SK-N-SH treated with all-trans-retinoic acid at 6 μM for 48 hours (cell line): ENCODE measurements around the gene PNLDC1.

Source experiments
- CSDC2 ChIP-seq: fragments of 250-450 bp; sonication (Bioruptor Pico); IDR thresholded peaks from 2 replicates; pipeline ENCODE4 v1.5.0; 2020; ENCODE audit warnings: mild to moderate bottlenecking, moderate library complexity
- CSRNP3 ChIP-seq: fragments of 250-450 bp; sonication (Bioruptor Pico); IDR thresholded peaks from 2 replicates; pipeline ENCODE4 v1.5.1; 2021; ENCODE audit warnings: mild to moderate bottlenecking, moderate library complexity
- OSR1 ChIP-seq: fragments of 250-450 bp; sonication (Bioruptor Pico); IDR thresholded peaks from 2 replicates; pipeline ENCODE4 v1.8.0; 2022; ENCODE audit warnings: moderate library complexity, mild to moderate bottlenecking, inconsistent platforms
- PATZ1 ChIP-seq: fragments of 250-450 bp; sonication (Bioruptor Pico); IDR thresholded peaks from 2 replicates; pipeline ENCODE4 v1.8.0; 2020; ENCODE audit warnings: mild to moderate bottlenecking, moderate library complexity, borderline replicate concordance
- POU6F1 ChIP-seq: fragments of 250-450 bp; sonication (Bioruptor Pico); IDR thresholded peaks from 2 replicates; pipeline ENCODE4 v1.8.0; 2021; ENCODE audit warnings: low read depth, mild to moderate bottlenecking, moderate library complexity, borderline replicate concordance
- ZFP3 ChIP-seq: fragments of 250-450 bp; sonication (Bioruptor Pico); IDR thresholded peaks from 2 replicates; pipeline ENCODE4 v1.5.0; 2020; ENCODE audit warnings: mild to moderate bottlenecking, moderate library complexity
- ZFP30 ChIP-seq: fragments of 450-650 bp; formaldehyde crosslinking; IDR thresholded peaks from 2 replicates; pipeline ENCODE4 v1.5.0; 2022; ENCODE audit warnings: mild to moderate bottlenecking, moderate library complexity
- ZNF565 ChIP-seq: fragments of 450-650 bp; formaldehyde crosslinking; conservative IDR thresholded peaks from 2 replicates; pipeline ENCODE4 v1.5.0; 2020; ENCODE audit warnings: low read depth, mild to moderate bottlenecking, moderate library complexity
- ZNF70 ChIP-seq: fragments of 450-650 bp; formaldehyde crosslinking; IDR thresholded peaks from 2 replicates; pipeline ENCODE4 v1.5.0; 2020; ENCODE audit warnings: mild to moderate bottlenecking, moderate library complexity
- ZNF8 ChIP-seq: fragments of 450-650 bp; formaldehyde crosslinking; IDR thresholded peaks from 2 replicates; pipeline ENCODE4 v1.5.0; 2020; ENCODE audit warnings: mild to moderate bottlenecking, moderate library complexity

GRCh38 chr6:159754959-159755914 is 44.8 kb upstream of the PNLDC1 start:
- TF ChIP-seq ZNF70 (CRISPR knock-in tag) (no peak), CSDC2 (CRISPR knock-in tag) (no peak), ZNF565 (CRISPR knock-in tag) (no peak), CSRNP3 (CRISPR knock-in tag) (no peak), PATZ1 (no peak), ZFP3 (no peak), OSR1 (CRISPR knock-in tag) (no peak), ZFP30 (no peak), POU6F1 (CRISPR knock-in tag) (no peak), ZNF8 (CRISPR knock-in tag) (no peak)
